ENCODE results near the gene MED15.

The MED15 gene

DNA sequence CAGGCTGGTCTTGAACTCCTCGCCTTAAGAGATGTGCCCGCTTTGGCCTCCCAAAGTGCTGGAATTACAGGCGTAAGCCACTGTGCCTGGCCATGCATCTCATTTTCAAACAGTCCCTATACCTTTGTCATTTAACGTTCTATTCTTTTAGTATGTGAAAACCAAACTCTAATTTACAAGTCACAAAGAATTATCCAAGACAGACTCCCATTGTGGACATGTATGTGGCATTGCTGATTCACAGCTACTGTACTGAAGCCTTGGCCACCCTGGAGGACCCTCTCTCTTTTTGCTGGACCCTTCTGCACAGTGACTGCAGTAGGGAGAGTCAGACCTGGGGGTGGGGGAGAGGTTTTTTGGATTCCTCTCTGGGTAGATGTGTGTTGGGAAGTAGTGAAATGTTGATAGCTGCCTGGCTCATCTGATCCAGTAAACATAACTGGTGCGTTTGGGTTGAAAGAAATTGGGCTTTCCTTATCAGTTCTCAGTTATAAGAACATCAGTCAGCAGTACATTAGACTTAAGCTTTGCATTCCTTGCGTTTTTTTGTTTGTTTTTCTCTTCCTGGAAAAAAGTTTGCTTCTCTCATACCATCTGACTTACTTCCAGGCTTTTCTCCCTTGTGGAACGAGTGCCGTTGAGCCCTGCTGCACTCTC, 65.9 kb downstream of the MED15 start:
- no peak for DNase-seq

DNA sequence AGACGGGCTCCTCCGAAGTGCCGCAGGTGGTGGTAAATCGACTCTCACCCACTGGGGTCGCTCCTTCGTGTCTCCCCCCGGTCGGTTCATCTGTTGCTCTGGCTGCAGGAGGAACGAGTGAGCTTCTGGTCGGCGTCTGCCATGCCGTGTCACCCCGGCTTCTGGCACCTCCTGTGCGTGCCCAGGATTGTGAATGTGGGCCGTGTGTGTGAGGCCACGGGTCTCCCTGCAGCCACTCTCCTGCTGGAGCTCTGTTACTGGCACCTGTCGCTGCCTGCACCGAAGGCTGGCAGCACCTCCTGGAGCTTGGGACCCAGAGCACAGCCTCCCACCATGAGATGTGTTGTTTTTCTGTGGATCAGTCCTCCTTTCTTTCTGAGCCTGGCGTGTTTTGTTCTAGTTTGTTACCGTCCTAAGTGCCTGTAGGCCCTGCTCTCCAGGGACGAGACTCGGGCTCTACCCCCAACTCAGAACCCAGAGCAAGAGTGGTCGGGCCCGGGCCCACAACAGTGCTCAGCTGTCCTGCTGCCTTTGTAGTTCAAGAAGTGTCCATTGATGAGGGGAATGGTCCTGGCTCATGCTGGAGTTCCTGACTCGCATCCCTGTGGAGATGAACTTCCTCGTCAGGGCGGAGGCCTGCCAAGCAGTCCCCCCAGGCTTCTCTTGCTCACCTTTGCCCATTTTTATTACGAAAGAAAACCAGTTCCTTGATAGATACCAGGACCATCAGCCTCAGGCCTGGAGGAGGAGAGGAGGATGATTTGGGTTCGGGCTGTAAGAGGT, 66.6 kb downstream of the MED15 start:
- no peak for DNase-seq

DNA sequence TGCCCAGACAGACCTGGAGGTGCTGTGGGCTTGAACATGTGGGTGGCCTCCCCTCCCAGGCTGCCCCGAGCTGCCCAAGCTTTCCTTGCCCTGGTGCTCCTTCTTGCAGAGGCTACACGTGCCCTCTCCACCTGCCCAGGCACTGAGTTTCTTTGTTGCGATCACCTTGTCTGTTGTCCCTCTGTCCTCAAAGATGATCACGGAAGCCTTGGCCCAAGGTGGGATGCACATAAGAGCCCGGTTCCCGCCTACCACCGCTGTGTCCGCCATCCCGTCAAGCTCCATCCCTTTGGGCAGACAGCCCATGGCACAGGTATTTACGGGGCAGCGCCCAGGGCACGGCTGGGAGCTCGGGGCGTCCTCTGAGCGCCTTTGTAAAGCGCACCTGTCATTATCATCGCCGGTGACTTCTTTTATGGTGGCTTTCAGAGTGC, 67.5 kb downstream of the MED15 start:
- no peak for DNase-seq

DNA sequence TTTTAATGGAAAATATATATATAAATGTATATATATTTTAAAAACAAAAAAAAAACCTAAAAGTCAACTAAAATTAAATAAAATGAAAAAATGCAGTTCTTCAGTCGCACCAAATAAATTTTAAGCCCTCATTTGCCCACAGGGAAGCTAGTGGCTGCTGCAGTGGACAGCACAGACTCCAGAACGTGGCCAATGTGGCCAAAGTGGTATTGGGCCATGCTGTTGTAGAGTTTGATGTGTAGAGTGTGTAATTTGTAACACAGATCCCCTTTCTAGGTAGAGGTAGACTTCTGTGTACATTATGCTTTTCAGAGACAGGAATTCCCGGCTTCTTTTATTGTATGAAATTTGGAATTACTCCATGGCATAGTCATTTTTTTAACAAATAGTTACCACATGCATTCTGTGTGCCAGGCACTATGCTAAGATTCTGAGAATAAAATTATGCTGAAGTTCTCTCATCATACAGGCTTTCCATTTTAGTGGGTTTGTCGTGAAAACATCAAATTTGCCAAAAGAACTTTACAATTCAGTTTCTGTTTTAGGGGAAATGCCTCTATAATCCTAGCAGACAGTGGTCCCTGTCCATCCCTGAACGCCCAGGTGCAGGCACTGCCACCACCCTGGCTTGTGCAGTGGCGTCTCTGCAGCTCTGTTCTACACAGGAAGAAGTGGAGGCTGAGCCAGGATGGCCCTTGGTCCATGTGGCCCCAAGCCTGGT, 68.5 kb downstream of the MED15 start:
- DNase-seq, result no peak

DNA sequence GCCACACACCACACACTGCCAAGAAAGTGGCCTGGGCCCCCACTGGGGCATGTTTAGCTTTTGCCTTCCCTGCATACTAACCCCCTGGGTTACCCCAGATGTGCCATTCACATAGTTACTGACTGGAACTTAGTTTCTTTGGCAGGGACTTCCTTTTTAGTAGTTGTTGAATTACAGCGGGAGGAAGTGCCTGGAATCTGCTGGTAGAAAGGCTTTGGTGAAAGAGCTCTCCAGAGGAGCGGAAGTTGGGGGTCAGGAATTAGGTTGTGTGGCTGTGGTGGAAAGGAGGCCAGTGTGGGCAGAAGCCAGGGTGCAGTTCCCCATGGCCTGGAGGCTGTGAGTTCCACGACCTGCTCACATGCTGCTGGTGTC, 69.0 kb downstream of the MED15 start:
- no peak for DNase-seq

DNA sequence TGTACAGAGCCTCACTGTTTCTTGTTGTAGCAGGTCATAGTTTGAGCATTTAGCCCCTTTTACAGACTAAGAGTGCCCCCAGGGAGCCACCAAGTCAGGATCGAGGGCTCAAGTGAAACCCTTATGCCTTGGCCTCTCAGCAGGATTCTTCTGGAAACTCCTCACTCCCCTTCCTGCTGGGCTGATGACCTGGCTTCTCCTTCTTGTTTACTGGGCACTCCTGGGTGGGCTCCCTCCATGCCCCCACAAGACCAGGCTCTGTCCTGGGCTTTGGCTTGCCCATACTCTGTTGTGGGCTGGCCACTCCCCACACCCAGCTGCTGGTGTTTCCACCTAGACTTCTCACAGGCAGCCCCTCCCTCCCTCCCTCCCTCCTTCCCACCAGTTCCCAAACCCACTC, 69.6 kb downstream of the MED15 start:
- DNase-seq, result no peak

DNA sequence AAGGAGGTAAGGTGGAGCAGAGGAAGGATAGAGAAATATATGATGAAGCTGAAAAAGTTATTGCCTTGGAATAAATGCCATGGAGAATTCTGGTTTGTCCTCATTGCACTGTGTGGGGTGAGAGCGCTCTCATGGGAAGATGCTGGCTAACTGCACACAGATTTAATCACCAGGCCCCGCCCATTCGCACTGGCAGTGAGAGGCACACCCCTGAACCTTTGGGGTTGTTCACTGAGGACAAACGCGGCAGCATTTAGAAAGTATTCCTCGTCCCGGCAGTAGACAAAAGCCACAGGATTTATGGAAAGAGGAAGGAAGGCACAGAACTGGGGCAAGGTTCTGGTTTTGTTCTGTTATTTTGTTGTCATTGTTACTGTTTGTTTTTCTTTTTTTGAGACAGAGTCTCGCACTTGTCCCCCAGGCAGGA, 70.2 kb downstream of the MED15 start:
- no peak for DNase-seq

DNA sequence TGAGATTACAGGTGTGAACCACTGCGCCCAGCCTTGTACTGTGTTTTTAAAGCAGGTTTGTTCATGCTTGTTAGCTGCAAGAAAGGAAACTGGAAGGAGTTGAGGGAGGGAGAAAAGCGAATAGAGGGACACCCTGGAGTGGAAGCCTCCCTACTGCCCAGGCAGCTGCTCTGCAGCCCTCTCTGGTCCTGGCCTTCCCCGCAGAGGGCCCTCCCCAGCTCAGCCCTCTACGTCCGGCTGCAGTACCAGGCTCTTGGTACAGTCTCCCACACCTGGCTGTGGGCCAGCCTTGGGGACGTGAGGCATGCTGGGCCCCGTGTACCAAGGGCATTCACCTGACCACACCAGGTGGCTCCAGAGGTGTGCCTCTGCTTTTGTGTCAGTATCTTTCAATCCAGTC, 70.8 kb downstream of the MED15 start:
- no peak for DNase-seq

DNA sequence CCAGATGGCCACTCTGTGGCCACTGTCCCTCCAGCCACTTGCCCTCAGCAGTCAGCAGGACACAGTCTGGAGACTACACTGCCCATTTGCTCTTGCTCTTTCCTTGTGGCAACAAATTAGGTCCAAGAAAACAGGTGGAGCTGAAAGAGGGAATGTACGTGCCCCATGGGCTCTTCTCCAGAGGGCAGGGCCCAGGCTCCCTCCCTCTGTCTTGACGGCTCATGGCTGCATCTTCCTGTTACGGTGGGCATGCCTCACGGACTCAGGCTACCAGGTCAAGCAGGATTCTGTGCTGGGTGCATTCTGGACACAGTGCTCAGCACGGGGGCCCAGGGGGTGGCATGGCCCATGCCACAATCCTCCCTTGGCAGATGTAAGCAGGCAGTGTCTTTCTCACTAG, 71.3 kb downstream of the MED15 start:
- DNase-seq, result no peak

DNA sequence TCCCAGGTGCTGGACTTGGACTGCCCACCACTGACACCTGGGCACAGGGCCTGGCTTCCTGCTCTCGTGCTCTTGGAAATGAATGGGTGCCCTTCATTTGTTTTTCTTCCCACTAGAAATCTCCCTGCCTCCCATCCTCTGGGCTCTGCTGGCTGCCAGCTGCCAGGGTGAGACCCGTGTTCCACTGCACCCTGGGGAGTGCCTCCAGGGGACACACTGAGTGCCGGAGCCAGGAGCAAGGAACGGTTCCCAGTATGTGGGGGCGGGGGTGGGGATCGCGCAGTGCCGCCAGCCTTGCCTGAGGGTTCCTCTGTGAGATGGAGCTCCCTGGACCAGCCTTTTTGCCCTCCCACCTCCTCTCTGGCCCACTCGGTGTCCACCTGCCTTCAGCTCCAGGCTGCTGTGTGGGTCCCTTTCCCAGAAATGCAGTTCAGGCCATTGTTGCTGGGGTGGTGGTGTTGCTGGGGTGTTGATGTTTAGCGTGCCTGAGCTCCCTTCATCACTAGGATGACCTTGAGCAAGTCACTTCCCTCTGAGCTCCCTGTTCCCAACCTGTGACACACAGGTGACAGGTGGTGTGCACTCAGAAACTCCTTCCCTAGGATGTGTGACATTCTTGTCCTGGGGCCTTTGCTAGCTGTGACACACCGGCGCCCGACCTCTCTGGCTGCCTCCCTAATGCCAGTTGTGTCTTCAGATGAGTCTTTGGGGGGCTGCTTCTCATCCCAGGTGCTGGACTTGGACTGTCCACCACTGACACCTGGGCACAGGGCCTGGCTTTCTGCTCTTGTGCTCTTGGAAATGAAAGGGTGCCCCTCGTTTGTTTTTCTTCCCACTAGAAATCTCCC, 72.1 kb downstream of the MED15 start:
- no peak for DNase-seq

DNA sequence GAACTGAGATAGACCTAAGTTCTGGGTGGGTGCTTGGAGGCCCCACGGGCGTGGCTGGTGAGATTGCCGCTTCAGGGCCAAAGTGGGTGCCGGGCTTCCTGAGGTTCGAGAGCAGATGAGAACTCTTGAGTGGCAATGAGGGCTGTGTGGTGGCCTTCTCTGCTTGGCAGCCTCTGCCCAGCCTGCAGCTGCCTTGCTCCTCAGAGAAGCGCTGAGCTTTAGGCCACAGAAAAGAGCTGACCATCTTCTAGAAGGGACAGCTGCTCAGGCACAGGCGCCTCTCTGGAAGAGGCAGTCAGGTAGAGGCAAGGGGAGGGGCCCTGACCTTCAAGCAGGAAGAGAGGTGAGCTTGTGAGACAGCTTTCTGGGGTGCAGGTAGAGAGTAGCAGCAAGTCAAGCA, 72.8 kb downstream of the MED15 start:
- no peak for DNase-seq

DNA sequence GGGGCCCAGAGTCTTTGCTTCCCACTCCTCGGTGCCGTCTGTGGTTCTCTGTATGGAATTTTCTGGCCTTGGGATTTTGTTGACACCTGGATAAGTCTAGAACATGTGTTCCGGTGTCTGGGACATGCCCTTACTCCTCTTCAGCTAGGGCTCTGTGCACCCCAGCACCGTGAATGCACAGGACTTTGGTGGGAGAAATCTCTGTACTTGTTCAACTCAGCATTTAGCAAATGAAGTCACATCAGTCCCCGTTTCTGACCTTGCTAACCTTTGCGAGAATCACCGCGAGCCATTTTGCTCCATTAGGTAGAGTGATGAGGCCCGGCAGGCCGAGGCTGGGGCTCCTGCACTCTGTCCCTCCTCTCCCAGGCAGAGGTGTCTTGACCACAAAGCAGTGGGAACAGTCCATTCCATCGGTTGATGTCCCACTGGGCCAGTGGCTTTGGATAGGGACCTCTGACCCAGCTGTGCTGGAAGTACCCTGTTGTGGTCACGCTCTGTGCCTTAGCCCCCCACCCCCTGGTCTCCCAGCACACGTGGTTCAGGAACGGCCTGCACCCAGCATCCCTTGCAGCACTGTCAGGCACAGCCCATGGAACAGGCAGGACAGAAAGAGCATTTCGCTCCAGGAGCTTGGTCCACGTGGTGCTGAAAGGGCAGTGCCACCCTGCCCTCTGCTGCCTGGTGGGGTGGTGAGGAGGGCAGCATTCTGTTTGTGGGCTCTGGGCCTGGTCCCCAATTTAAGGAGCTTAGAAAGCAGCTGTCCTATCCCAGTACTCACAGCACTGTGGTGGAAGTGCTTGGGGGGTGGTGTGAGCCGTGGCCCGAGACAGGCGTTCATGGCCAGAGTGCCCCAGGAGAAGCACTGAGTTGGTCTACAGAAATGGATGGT, 73.4 kb downstream of the MED15 start:
- no peak for DNase-seq

DNA sequence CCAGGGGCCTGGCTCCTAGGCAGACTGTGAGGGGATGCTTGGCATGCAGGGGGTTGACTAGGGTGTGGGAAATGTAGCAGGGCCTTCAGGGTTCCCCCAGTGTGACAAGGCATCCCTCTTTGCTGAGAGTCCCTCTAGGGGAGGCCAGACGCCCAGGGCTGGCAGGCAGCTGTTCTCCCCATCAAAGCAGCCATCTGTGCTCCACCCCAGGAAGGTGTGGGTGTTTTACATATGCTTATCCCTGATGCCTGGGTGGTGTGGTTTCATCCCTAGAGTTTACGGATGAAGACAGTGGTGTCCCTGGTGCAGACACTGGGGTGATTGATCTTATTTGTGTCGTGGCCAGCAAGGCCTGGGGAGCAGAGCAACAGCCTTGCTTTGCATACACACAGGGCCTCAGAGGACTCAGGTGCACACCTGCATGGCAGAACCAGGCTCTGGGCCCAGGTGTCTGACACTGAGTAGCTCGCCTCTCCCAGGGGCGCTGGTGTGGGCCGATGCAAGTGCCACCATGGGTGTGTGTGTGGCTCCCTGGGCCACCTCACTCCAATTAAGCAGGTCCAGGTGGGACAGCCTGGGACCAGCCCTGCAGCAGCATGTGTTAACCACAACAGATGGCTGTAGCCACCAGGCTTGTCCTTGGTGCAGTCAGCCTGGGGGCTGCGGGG, 74.2 kb downstream of the MED15 start:
- DNase-seq, result no peak

DNA sequence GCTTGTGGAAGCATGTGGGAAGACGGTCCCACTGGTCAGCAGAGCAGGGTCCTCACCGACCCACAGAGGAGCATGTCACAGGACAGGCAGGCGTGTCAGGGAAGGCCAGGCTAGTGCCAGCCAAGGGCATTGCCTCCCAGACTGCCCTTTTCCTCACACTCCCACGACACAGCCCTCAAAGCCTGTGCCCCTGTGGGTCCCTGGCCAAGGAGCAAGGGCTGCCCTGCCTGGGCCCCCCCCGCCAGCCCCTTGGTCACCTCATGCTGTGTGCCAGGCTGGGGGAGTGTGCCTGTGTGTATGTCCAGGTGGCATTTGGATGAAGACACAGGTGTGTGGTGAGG, 74.7 kb downstream of the MED15 start:
- DNase-seq, result no peak

DNA sequence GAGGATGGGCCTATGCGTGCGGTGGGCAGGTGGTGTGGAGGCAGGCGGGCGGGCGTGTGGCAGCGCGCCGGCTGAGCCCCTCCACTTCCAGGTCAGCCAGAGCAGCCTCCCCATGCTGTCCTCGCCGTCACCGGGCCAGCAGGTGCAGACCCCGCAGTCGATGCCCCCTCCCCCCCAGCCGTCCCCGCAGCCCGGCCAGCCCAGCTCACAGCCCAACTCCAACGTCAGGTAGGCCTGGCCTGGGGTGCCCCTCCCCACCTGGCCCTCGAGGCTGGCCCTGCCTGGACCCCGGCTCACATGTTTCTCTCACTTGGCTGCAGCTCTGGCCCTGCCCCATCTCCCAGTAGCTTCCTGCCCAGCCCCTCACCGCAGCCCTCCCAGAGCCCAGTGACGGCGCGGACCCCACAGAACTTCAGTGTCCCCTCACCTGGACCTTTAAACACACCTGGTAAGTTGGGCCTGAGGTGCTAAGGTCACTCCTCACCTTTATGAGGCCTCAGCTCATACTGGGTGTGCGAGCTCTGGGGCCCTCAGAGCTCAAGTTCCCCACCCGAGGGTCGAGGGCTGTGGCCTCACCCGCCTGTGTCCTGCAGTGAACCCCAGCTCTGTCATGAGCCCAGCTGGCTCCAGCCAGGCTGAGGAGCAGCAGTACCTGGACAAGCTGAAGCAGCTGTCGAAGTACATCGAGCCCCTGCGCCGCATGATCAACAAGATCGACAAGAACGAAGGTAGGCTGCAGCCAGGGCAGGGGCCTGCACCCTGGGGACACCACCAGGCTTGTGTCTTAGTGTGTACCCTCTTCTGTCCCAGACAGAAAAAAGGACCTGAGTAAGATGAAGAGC, 75.3 kb downstream of the MED15 start:
- DNase-seq, result no peak

DNA sequence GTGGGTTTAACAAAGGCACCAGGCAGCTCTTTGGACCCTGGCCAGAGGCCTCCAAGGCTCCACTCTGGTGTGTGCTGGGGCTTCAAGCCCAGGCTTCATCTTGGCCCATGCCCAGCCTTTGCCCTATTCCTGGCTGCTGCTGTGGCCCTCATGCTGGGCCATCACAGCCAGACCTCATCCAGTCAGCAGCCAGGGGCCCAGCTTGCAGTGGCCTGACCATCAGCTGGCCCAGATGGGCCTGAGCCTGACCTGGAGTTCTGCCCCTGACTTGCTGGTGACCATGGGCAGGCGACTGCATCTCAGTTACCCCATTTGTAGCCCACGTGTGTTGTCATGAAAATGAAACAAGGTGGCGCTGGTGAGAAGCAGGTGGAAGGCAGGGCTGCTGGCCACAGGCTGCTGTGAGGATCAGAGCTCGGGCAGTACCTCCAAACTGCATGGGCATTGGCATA, 76.1 kb downstream of the MED15 start:
- no peak for DNase-seq

DNA sequence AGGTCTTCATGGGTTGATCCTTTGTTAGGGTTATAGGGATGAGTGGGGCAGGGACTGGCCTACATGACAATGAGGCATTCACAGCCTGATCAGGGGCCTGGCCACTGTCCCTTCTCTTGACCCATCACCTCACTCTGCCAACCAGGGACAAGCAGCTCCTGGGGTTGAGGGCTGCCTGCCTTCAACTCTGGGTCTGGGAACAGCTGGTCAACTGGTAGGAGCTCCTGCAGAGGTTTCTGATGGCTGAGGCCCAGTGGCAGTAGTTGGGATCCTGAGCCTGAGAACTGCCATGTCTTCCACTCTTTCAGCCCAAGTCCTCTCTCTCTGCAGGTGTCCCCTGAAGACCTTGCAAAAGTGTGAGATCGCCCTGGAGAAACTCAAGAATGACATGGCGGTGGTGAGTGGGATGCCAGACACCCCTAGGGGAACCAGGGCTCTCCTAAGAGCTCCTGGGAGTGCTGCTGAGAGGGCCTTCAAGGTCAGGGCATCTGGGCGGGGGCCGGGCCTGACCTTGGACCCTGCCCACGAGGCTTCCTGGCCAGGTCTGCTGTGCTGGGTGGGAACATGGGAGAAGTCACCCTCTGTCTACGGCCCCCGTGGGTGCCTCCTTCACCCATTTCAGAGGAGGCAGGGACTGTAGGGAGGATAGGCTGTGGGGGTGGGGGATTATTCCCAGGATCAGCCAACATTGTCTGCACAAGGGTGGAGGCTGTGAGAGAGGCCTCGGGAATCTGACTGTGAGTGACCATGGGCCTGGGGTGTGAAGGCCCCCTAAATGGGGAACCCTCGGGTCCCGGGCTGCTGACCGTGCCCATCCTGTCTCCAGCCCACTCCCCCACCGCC, 76.8 kb downstream of the MED15 start:
- no peak for DNase-seq

DNA sequence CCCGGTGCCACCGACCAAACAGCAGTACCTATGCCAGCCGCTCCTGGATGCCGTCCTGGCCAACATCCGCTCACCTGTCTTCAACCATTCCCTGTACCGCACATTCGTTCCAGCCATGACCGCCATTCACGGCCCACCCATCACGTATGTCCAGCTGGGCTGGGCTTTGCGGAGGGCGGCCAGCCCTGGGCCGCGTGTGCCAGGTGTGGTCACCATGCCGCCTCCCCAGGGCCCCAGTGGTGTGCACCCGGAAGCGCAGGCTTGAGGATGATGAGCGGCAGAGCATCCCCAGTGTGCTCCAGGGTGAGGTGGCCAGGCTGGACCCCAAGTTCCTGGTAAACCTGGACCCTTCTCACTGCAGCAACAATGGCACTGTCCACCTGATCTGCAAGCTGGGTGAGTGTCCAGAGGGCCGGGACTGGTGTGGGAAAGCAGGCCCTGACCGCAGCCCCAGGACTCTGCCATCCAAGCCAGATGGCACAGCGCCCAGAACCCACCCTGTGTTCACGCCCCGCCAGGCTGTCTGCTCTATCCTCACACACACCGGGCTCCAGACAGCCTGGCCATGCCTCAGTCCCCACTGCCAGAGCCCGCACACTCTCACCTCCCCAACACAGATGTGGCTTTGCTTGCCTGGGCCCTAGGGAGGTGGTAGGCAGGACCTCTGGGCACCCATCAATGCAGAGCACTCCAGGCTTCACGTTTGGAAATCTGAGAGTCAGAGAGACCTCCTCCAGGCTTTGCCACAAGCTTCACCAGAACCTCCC, 77.6 kb downstream of the MED15 start:
- no peak for DNase-seq

All from NCI-H774 (cell line).